ENCODE data around the gene EIF2S3. TPM values are rescaled to one million over a fixed set of nuclear protein-coding genes. Genes with fewer than 3 reads are reported as not detected.

The EIF2S3 gene
- total and polyA plus RNA-seq, 2 of the 4 experiments (the other 2 are of a cell fraction): 97.9 to 416 TPM

- in situ Hi-C loops (cut with MboI; ENCODE audit: low sequenced_read_pairs): no loop called here
- H4K8ac ChIP-seq (ENCODE audit: low read depth in 2 of 2, low read length in 2 of 2): no peak overlapping the region
- 0 out of 4 replicates have a peak, but pooled peaks cover 0 to 3% of the 10 kb centered on the region in 2 experiments for H3K79me1 ChIP-seq (ENCODE audit: low read depth in 1 of 2, low read length in 2 of 2)
- no peak overlapping the region for H3K14ac ChIP-seq (replicated peaks; ENCODE audit: low read depth, low read length)
- H2BK15ac ChIP-seq (ENCODE audit: low read depth, low read length): no peak overlapping the region
- intact Hi-C loops (cut with micrococcal nuclease): loop anchor here (5.0 kb wide), 1 partner anchor 246 kb away; the partner anchor contains the start of gene SAT1
- dilution Hi-C loops (cut with HindIII; ENCODE audit: low sequenced_read_pairs, unreplicated experiment): no loop called here
- no peak overlapping the region for H3K4me3 ChIP-seq (ENCODE audit: insufficient read depth, low read depth, low read length)
- no peak overlapping the region for H3K9ac ChIP-seq (ENCODE audit: low read depth, low read length)
- no peak overlapping the region for H4K5ac ChIP-seq (ENCODE audit: low read depth, low read length)
- DNase-seq: no peak
- H3K4me2 ChIP-seq (ENCODE audit: low read depth, low read length): no peak overlapping the region
- no peak overlapping the region for H3K56ac ChIP-seq (ENCODE audit: extremely low read depth, insufficient read depth, low read length)
- CTCF ChIA-PET: interaction anchor here (0.7 kb wide), 1 partner anchor 321 kb away, joined by 3 read pairs; no protein-coding TSS in a partner anchor
- H3K4ac ChIP-seq (ENCODE audit: low read depth, low read length): no peak overlapping the region
- H3K9me3 ChIP-seq (ENCODE audit: control insufficient read depth, insufficient read depth, low read length): no peaks in the 10 kb centered on the region
- H2AFZ ChIP-seq (replicated peaks; ENCODE audit: low read length, poor library complexity): no peak overlapping the region
- H3K4me1 ChIP-seq (ENCODE audit: control insufficient read depth, insufficient read depth, low read length): no peaks in the 10 kb centered on the region
- H3K36me3 ChIP-seq (ENCODE audit: control insufficient read depth, insufficient read depth, low read length): no peaks in the 10 kb centered on the region
- H2AK5ac ChIP-seq (ENCODE audit: low read depth, low read length): no peak overlapping the region
- no peak overlapping the region for H2BK120ac ChIP-seq (ENCODE audit: low read depth, low read length)
- no TSS peak for BruUV-seq (replicated peaks)
- no peak overlapping the region for H2AK9ac ChIP-seq (replicated peaks; ENCODE audit: low read depth, low read length, poor library complexity)
- H2BK5ac ChIP-seq (ENCODE audit: low read depth, low read length, poor library complexity, severe bottlenecking): no peak overlapping the region
- TF ChIP-seq, protein P1, sequence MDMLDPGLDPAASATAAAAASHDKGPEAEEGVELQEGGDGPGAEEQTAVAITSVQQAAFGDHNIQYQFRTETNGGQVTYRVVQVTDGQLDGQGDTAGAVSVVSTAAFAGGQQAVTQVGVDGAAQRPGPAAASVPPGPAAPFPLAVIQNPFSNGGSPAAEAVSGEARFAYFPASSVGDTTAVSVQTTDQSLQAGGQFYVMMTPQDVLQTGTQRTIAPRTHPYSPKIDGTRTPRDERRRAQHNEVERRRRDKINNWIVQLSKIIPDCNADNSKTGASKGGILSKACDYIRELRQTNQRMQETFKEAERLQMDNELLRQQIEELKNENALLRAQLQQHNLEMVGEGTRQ (IDR thresholded peaks at IDR 0.05; ENCODE audit: low read depth, low read length): no peak
- TF ChIP-seq MAFK (IDR thresholded peaks at IDR 0.05; ENCODE audit: low read depth, low read length): no peak
- TF ChIP-seq CEBPB (IDR thresholded peaks at IDR 0.05; ENCODE audit: low read depth, low read length): no peak
- TF ChIP-seq FOS (IDR thresholded peaks at IDR 0.05; ENCODE audit: low read depth, low read length): no peak
- no peak for TF ChIP-seq RAD21 (IDR thresholded peaks at IDR 0.05; ENCODE audit: low read length)
- TF ChIP-seq, protein P2, sequence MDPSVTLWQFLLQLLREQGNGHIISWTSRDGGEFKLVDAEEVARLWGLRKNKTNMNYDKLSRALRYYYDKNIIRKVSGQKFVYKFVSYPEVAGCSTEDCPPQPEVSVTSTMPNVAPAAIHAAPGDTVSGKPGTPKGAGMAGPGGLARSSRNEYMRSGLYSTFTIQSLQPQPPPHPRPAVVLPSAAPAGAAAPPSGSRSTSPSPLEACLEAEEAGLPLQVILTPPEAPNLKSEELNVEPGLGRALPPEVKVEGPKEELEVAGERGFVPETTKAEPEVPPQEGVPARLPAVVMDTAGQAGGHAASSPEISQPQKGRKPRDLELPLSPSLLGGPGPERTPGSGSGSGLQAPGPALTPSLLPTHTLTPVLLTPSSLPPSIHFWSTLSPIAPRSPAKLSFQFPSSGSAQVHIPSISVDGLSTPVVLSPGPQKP (IDR thresholded peaks at IDR 0.05; ENCODE audit: borderline replicate concordance, low read depth, low read length): no peak
- no peak for TF ChIP-seq RCOR1 (IDR thresholded peaks at IDR 0.05; ENCODE audit: insufficient replicate concordance, low read length)
- no peak for TF ChIP-seq NFE2L2 (IDR thresholded peaks at IDR 0.05; ENCODE audit: low read depth, low read length)
- no peak for TF ChIP-seq POLR2A (IDR thresholded peaks at IDR 0.05; ENCODE audit: low read depth, low read length)
- TF ChIP-seq, protein P3, sequence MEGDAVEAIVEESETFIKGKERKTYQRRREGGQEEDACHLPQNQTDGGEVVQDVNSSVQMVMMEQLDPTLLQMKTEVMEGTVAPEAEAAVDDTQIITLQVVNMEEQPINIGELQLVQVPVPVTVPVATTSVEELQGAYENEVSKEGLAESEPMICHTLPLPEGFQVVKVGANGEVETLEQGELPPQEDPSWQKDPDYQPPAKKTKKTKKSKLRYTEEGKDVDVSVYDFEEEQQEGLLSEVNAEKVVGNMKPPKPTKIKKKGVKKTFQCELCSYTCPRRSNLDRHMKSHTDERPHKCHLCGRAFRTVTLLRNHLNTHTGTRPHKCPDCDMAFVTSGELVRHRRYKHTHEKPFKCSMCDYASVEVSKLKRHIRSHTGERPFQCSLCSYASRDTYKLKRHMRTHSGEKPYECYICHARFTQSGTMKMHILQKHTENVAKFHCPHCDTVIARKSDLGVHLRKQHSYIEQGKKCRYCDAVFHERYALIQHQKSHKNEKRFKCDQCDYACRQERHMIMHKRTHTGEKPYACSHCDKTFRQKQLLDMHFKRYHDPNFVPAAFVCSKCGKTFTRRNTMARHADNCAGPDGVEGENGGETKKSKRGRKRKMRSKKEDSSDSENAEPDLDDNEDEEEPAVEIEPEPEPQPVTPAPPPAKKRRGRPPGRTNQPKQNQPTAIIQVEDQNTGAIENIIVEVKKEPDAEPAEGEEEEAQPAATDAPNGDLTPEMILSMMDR (conservative IDR thresholded peaks at IDR 0.05; ENCODE audit: low read depth, low read length): no peak
- no peak overlapping the region for H4K91ac ChIP-seq (ENCODE audit: insufficient read depth, low read depth, low read length)
- no peak overlapping the region for H2BK20ac ChIP-seq (ENCODE audit: low read depth, low read length)
- H3K9me1 ChIP-seq (ENCODE audit: insufficient read depth, low read length): no peaks in the 10 kb centered on the region
- POLR2A ChIA-PET (ENCODE audit: unreplicated experiment): no interaction called here
- peaks cover 2% of the 10 kb centered on the region for H3K27me3 ChIP-seq (ENCODE audit: control insufficient read depth, insufficient read depth, low read length)
- H3K23ac ChIP-seq (ENCODE audit: low read depth, low read length): no peak overlapping the region
- no peaks in the 10 kb centered on the region for H4K20me1 ChIP-seq (ENCODE audit: insufficient read depth, low read length)
- H3K27ac ChIP-seq (ENCODE audit: insufficient read depth, low read length): no peak overlapping the region
- no CpG with 5 or more reads among the region's 6 CpGs for WGBS, 2 experiments (ENCODE audit: extremely low coverage in 2 of 2, insufficient read length in 1 of 2)
- ATAC-seq (ENCODE audit: low read depth): no peak
- no peak overlapping the region for H3K18ac ChIP-seq (ENCODE audit: low read depth, low read length)
These were observed 26.8 kb upstream of the EIF2S3 start for GRCh38 chrX:24027985-24028384.
